ENCODE measurements around the gene SYNDIG1.

DNA sequence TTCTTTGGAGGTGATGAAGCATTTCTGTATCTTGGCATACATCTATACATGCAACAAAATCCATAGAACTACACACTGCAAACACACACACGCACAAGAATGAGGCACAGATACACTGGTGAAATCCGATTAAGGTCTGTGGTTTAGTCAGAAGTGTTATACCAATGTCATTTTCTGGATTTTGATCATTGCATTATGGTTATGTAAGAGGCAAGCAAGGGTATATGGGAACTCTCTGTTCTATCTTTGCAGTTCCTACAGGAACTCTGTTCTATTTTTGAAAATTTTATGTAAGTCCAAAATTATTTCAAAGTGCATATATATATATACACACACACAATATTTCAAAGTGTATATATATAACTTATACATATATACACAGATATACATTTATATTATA is 101.7 kb downstream of the SYNDIG1 start:
- TF ChIP-seq ARNT (IDR thresholded peaks at IDR 0.05): no peak
- no peak for TF ChIP-seq SP1 (IDR thresholded peaks at IDR 0.05)
- TF ChIP-seq HDGF (IDR thresholded peaks at IDR 0.05; ENCODE audit: borderline replicate concordance): no peak
- no peak for TF ChIP-seq SUZ12 (IDR thresholded peaks at IDR 0.05)
- no peak for TF ChIP-seq FOXK2 (IDR thresholded peaks at IDR 0.05)
- TF ChIP-seq L3MBTL2 (conservative IDR thresholded peaks at IDR 0.05): no peak
- no peak for TF ChIP-seq ZNF384 (IDR thresholded peaks at IDR 0.05)
- TF ChIP-seq BHLHE40 (IDR thresholded peaks at IDR 0.05; ENCODE audit: borderline replicate concordance): no peak
- TF ChIP-seq, protein P1, sequence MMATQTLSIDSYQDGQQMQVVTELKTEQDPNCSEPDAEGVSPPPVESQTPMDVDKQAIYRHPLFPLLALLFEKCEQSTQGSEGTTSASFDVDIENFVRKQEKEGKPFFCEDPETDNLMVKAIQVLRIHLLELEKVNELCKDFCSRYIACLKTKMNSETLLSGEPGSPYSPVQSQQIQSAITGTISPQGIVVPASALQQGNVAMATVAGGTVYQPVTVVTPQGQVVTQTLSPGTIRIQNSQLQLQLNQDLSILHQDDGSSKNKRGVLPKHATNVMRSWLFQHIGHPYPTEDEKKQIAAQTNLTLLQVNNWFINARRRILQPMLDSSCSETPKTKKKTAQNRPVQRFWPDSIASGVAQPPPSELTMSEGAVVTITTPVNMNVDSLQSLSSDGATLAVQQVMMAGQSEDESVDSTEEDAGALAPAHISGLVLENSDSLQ (IDR thresholded peaks at IDR 0.05): no peak
- no peak for TF ChIP-seq FOXM1 (IDR thresholded peaks at IDR 0.05; ENCODE audit: borderline replicate concordance)
- no peak for TF ChIP-seq CTBP1 (IDR thresholded peaks at IDR 0.05; ENCODE audit: borderline replicate concordance)
- no peak for TF ChIP-seq TARDBP (IDR thresholded peaks at IDR 0.05)
- no peak for TF ChIP-seq FOXA1 (IDR thresholded peaks at IDR 0.05)
